HT-29 (cell line): ENCODE data around the gene SH3GL1. TPM values are rescaled to one million over a fixed set of nuclear protein-coding genes. Genes with fewer than 3 reads are reported as not detected.

Experiments used
- DNase-seq: peaks from one replicate; pipeline ENCODE4 v3.0.0-alpha.2; 2015; ENCODE audit warnings: low spot score
- total RNA-seq: library from RNA; depleted of rRNA; stranded (reverse); fragments of >200 nt; shearing (Covaris generic); gene quantifications from 2 replicates; pipeline ENCODE4 v1.2.3, GENCODE V29; 2014

SH3GL1 gene
- total RNA-seq, 1 experiment from 2014 or later = 55.5 TPM

GRCh38 chr19:4431808-4432674, 31.7 kb upstream of the SH3GL1 start:
- no peak for DNase-seq

GRCh38 chr19:4431296-4431695, 30.9 kb upstream of the SH3GL1 start:
- DNase-seq = no peak

GRCh38 chr19:4430760-4431159, 30.4 kb upstream of the SH3GL1 start:
- DNase-seq = no peak

GRCh38 chr19:4429771-4430171, 29.4 kb upstream of the SH3GL1 start:
- no peak for DNase-seq

GRCh38 chr19:4429256-4429655, 28.9 kb upstream of the SH3GL1 start:
- no peak for DNase-seq

GRCh38 chr19:4428326-4428975, 28.1 kb upstream of the SH3GL1 start:
- DNase-seq = no peak

GRCh38 chr19:4425537-4425936, 25.2 kb upstream of the SH3GL1 start:
- no peak for DNase-seq

GRCh38 chr19:4423416-4424126, 23.2 kb upstream of the SH3GL1 start:
- DNase-seq = no peak

- no peak for DNase-seq
These were observed 15.9 kb upstream of the SH3GL1 start for GRCh38 chr19:4416268-4416667.

- no peak for DNase-seq
These were observed 15.0 kb upstream of the SH3GL1 start for GRCh38 chr19:4415352-4415751.

- DNase-seq = no peak
These were observed 14.5 kb upstream of the SH3GL1 start for GRCh38 chr19:4414800-4415321.

- DNase-seq = no peak
These were observed 13.9 kb upstream of the SH3GL1 start for GRCh38 chr19:4414144-4414799.

GRCh38 chr19:4413588-4413987, 13.2 kb upstream of the SH3GL1 start:
- DNase-seq = no peak

- DNase-seq = no peak
These were observed 9.0 kb upstream of the SH3GL1 start for GRCh38 chr19:4409123-4409933.

GRCh38 chr19:4406626-4407025, 6.3 kb upstream of the SH3GL1 start:
- no peak for DNase-seq

- DNase-seq = no peak
These were observed 5.6 kb upstream of the SH3GL1 start for GRCh38 chr19:4405977-4406376.

GRCh38 chr19:4403005-4403761, 2.8 kb upstream of the SH3GL1 start:
- no peak for DNase-seq

- peak; percentile 94 for DNase-seq
These were observed 2.0 kb upstream of the SH3GL1 start, which contains the start of gene CHAF1A for GRCh38 chr19:4402171-4403004. CHAF1A (plus strand) TSS chr19:4402640; CDS start chr19:4402763, 123 bp downstream.

GRCh38 chr19:4401769-4402170, 1.4 kb upstream of the SH3GL1 start:
- DNase-seq = no peak
